Measurements from ENCODE around the gene GPR132.

DNA sequence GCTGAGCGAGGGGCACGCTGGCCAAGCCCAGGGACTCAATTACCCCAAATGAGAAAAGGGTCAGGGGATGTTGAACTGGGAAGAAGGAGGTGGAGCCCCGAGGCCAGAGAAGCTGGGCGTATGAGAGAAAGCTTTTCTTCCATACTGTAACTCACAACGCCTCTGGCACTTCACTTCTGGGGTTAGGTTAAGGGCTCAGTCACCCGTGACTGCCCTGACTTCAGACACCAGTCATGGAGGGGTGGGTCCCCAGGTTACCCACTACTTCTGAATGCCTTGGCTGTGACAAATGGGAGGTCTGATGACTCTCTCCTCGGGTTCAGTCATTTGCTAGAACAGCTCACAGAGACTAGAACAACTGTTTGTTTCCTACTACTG lies 5.5 kb upstream of the GPR132 start:
- TF ChIP-seq, protein P1, sequence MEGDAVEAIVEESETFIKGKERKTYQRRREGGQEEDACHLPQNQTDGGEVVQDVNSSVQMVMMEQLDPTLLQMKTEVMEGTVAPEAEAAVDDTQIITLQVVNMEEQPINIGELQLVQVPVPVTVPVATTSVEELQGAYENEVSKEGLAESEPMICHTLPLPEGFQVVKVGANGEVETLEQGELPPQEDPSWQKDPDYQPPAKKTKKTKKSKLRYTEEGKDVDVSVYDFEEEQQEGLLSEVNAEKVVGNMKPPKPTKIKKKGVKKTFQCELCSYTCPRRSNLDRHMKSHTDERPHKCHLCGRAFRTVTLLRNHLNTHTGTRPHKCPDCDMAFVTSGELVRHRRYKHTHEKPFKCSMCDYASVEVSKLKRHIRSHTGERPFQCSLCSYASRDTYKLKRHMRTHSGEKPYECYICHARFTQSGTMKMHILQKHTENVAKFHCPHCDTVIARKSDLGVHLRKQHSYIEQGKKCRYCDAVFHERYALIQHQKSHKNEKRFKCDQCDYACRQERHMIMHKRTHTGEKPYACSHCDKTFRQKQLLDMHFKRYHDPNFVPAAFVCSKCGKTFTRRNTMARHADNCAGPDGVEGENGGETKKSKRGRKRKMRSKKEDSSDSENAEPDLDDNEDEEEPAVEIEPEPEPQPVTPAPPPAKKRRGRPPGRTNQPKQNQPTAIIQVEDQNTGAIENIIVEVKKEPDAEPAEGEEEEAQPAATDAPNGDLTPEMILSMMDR (IDR thresholded peaks at IDR 0.05), result no peak
- no peak for TF ChIP-seq EP300 (IDR thresholded peaks at IDR 0.05)
- no peak for TF ChIP-seq POLR2AphosphoS5 (IDR thresholded peaks at IDR 0.05)
